ENCODE data around the gene KRTAP10-12.
A peak's percentile ranks its signal among the peaks of the same experiment; 100 is the strongest.

The KRTAP10-12 gene

GRCh38 chr21:44699502-44700001 lies 2.6 kb downstream of the KRTAP10-12 start:
- no peak for DNase-seq

- DNase-seq, result no peak
Observed at GRCh38 chr21:44700101-44701022, 3.4 kb downstream of the KRTAP10-12 start.

GRCh38 chr21:44701023-44701400 lies 4.0 kb downstream of the KRTAP10-12 start:
- no peak for DNase-seq

- no peak for DNase-seq
Observed at GRCh38 chr21:44701541-44701940, 4.6 kb downstream of the KRTAP10-12 start.

GRCh38 chr21:44702111-44702972 lies 5.4 kb downstream of the KRTAP10-12 start:
- DNase-seq, result no peak

- peak; percentile 63 for DNase-seq
Observed at GRCh38 chr21:44702973-44703730, 6.2 kb downstream of the KRTAP10-12 start.

- DNase-seq, result no peak
Observed at GRCh38 chr21:44703731-44704635, 7.0 kb downstream of the KRTAP10-12 start.

- DNase-seq, result no peak
Observed at GRCh38 chr21:44704636-44705001, 7.6 kb downstream of the KRTAP10-12 start.

- DNase-seq, result no peak
Observed at GRCh38 chr21:44706026-44706705, 9.2 kb downstream of the KRTAP10-12 start.

GRCh38 chr21:44706706-44707581 lies 10.0 kb downstream of the KRTAP10-12 start:
- DNase-seq, result no peak

GRCh38 chr21:44708213-44708865 lies 11.4 kb downstream of the KRTAP10-12 start:
- DNase-seq, result no peak

- no peak for DNase-seq
Observed at GRCh38 chr21:44708866-44709425, 12.0 kb downstream of the KRTAP10-12 start.

GRCh38 chr21:44709426-44710293 lies 12.7 kb downstream of the KRTAP10-12 start:
- DNase-seq, result peak; percentile 50

GRCh38 chr21:44710294-44710665 lies 13.3 kb downstream of the KRTAP10-12 start:
- DNase-seq, result no peak

GRCh38 chr21:44710756-44711326 lies 13.9 kb downstream of the KRTAP10-12 start:
- DNase-seq, result peak; percentile 96

GRCh38 chr21:44711327-44712202 lies 14.6 kb downstream of the KRTAP10-12 start, which contains the start of gene TSPEAR:
Gene TSPEAR (minus strand): TSS chr21:44711572. CDS start chr21:44711514, 58 bp downstream.
- peak; percentile 50 for DNase-seq
